Immature natural killer cell (primary cell): ENCODE results near the gene CTU1. TPM values are rescaled to one million over a fixed set of nuclear protein-coding genes. Genes with fewer than 3 reads are reported as not detected.

Experiments used
- DNase-seq, 3 donors: peaks; one replicate each; pipeline ENCODE4 v3.0.0; 2022; ENCODE audit warnings: mixed read lengths in 1 of 3
- H3K27ac Mint-ChIP-seq, 6 donors: one replicate each; pipeline ENCODE4 v1.8.0; 2020; ENCODE audit warnings: mixed read lengths in 6 of 6, mild to moderate bottlenecking in 5 of 6, inconsistent platforms in 4 of 6, moderate library complexity in 3 of 6
- H3K27me3 Mint-ChIP-seq, 3 donors: one replicate each; pipeline ENCODE4 v1.8.0; 2020 to 2021; ENCODE audit warnings: low read depth in 3 of 3, mild to moderate bottlenecking in 3 of 3, mixed read lengths in 3 of 3, moderate library complexity in 3 of 3, inconsistent platforms in 1 of 3
- H3K36me3 Mint-ChIP-seq, 3 donors: one replicate each; pipeline ENCODE4 v1.8.0; 2020; ENCODE audit warnings: mixed read lengths in 3 of 3, inconsistent platforms in 2 of 3, mild to moderate bottlenecking in 2 of 3
- H3K4me1 Mint-ChIP-seq, 2 donors: one replicate each; pipeline ENCODE4 v1.8.0; 2020; ENCODE audit warnings: inconsistent platforms in 2 of 2, mild to moderate bottlenecking in 2 of 2, mixed read lengths in 2 of 2, moderate library complexity in 1 of 2
- H3K4me3 Mint-ChIP-seq, 5 donors: one replicate each; pipeline ENCODE4 v1.8.0; 2020; ENCODE audit warnings: mild to moderate bottlenecking in 5 of 5, mixed read lengths in 5 of 5, inconsistent platforms in 3 of 5, moderate library complexity in 3 of 5
- H3K9me3 Mint-ChIP-seq, 6 donors: one replicate each; pipeline ENCODE4 v1.8.0; 2020; ENCODE audit warnings: mild to moderate bottlenecking in 6 of 6, mixed read lengths in 6 of 6, inconsistent platforms in 4 of 6, moderate library complexity in 3 of 6
- polyA plus RNA-seq, 3 donors: library from polyadenylated mRNA; unstranded; fragments of 300-500 nt; fragmentation: Illumina TruSeq; gene quantifications; one replicate each; pipeline ENCODE4 v1.2.3, GENCODE V29; 2021

The CTU1 gene
- polyA plus RNA-seq, 3 donors from 2014 or later: 2.0 to 5.6 (median 5.0) TPM

DNA sequence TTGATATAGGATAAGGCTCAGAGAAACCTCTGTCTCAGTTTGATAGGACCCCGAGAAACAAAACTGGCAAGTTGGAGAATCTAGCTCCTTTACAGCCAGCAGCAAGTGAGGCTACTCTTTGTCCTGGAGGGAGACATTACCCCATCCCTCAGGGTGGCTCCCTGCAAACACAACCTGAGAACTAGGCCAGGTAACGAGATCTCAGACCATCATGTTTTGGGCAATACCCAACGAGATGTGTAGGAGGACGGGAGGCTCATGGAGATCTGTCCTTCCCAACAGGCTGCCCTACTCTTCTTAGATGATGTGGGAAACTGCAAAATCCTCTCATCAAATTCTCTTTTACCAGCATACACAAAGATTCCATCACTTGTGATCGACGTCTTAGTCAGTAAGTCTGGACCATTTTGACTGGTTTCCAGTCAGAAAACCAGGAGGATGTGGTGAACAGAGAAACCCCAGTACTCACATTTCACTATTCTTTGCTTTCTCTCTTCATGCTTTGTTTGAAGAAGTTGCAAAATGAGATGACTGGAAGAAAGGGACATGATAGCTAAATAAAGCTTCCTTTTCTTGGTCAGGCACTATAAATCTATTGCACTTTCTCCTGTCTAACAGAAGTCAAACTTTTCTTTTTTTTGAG lies 6.0 kb upstream of the CTU1 start:
- Mint-ChIP-seq H3K27me3 (peaks cover 0 to 4% (median 2%) of the 10 kb centered on the region in 3 donors), H3K4me3 (peak overlapping the region in 4 of 5 donors; percentile 54 to 66 (median 59)), H3K9me3 (no peaks in the 10 kb centered on the region), H3K4me1 (peaks cover 9 to 12% of the 10 kb centered on the region in 2 donors), H3K27ac (peak overlapping the region; percentile 28 to 88 (median 76)), H3K36me3 (no peaks in the 10 kb centered on the region)
- DNase-seq: peak in 1 of 3 donors; percentile 46

GRCh38 chr19:51111606-51112005 lies 3.4 kb upstream of the CTU1 start:
- H3K36me3 Mint-ChIP-seq: no peaks in the 10 kb centered on the region
- H3K27me3 Mint-ChIP-seq: peaks cover 7 to 11% (median 10%) of the 10 kb centered on the region in 3 donors
- no peak for DNase-seq
- peaks cover 24 to 31% of the 10 kb centered on the region in 2 donors for H3K4me1 Mint-ChIP-seq
- H3K27ac Mint-ChIP-seq: no peak overlapping the region
- no peaks in the 10 kb centered on the region for H3K9me3 Mint-ChIP-seq
- no peak overlapping the region for H3K4me3 Mint-ChIP-seq

- Mint-ChIP-seq H3K27ac (peak overlapping the region in 1 of 6 donors; percentile 79), H3K9me3 (no peaks in the 10 kb centered on the region), H3K36me3 (peaks cover 0 to 3% (median 0%) of the 10 kb centered on the region in 3 donors), H3K27me3 (peaks cover 7 to 10% (median 10%) of the 10 kb centered on the region in 3 donors), H3K4me1 (peaks cover 34 to 38% of the 10 kb centered on the region in 2 donors), H3K4me3 (no peak overlapping the region)
- DNase-seq: no peak
Observed at GRCh38 chr19:51110666-51110971, 2.4 kb upstream of the CTU1 start.

- Mint-ChIP-seq H3K27ac (peak overlapping the region; percentile 94 to 99 (median 98)), H3K4me1 (peaks cover 46 to 50% of the 10 kb centered on the region in 2 donors), H3K4me3 (peak overlapping the region; percentile 97 to 99 (median 98)), H3K27me3 (peaks cover 7 to 10% (median 8%) of the 10 kb centered on the region in 3 donors), H3K9me3 (no peaks in the 10 kb centered on the region), H3K36me3 (peaks cover 3% of the 10 kb centered on the region in 3 donors)
- DNase-seq: no peak
Observed at GRCh38 chr19:51108805-51109146, 567 bp upstream of the CTU1 start.

DNA sequence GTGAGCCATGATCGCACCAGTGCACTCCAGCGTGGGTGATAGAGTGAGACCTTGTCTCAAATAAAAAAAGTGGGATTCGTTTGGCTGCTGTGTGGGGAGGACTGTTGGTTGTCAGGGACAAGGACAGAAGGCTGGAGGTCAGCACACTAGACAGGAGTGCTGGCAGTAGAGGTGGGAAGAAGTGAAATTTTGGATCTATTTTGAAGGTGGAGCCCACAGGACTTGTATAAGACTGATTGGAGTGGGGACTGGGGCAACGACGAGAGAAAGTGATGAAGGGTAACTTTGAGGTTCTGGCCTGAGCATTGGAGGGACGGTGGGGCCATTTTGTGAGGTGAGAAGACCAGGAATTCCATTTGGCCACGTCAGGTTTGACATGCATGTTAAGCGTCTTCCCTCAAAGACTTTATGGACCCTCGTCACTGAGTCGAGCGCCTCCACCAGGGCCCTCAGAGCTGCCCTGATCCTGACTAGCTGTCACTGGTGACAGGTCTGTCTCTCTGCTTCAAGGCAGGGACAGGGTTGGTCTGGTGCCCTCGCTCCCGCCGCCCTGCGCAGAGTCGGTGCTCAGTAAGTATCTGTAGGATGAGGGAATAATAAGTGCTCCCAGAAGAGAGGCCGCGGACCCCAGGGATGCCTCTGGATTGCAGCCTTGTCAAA lies 673 bp downstream of the CTU1 start:
- peaks cover 55 to 59% of the 10 kb centered on the region in 2 donors for H3K4me1 Mint-ChIP-seq
- H3K4me3 Mint-ChIP-seq: peak overlapping the region; percentile 97 to 99 (median 98)

DNA sequence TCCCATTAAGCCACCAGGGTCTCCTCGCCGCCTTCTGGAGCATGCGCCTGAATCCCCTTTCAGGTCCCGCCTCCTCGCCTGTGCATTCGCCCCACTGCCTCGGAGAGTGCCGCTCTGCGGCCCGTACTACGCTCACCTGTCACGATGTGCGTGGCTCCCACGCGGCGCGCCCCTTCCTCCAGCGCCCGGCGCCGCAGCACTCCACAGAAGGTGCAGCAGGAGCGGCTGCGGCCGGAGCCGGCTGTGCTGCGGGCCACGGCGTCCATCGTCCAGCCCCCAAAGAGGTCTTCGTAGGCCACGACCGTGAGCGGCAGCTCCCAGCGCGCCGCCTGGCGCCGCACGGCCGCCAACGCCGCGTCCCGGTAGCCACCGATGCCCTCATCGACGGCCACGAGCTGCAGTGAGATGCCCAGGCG lies 4.3 kb downstream of the CTU1 start:
- peaks cover 54 to 83% of the 10 kb centered on the region in 2 donors for H3K4me1 Mint-ChIP-seq
- H3K36me3 Mint-ChIP-seq: peaks cover 3 to 19% (median 12%) of the 10 kb centered on the region in 3 donors

More for the DNA sequence above, 673 bp downstream of the CTU1 start:
- H3K27me3 Mint-ChIP-seq: peaks cover 7 to 10% (median 8%) of the 10 kb centered on the region in 3 donors
- DNase-seq: no peak
- H3K9me3 Mint-ChIP-seq: no peaks in the 10 kb centered on the region
- H3K27ac Mint-ChIP-seq: peak overlapping the region; percentile 94 to 99 (median 98)
- H3K36me3 Mint-ChIP-seq: peaks cover 3 to 7% (median 7%) of the 10 kb centered on the region in 3 donors

GRCh38 chr19:51102991-51103390 lies 5.2 kb downstream of the CTU1 start:
- H3K4me3 Mint-ChIP-seq: no peak overlapping the region
- no peak for DNase-seq
- no peaks in the 10 kb centered on the region for H3K9me3 Mint-ChIP-seq
- H3K27me3 Mint-ChIP-seq: peaks cover under 1 to 2% (median 2%) of the 10 kb centered on the region in 3 donors
- peaks cover 3 to 19% (median 12%) of the 10 kb centered on the region in 3 donors for H3K36me3 Mint-ChIP-seq
- peaks cover 45 to 73% of the 10 kb centered on the region in 2 donors for H3K4me1 Mint-ChIP-seq
- H3K27ac Mint-ChIP-seq: peak overlapping the region in 4 of 6 donors; percentile 29 to 71 (median 56)

More for the DNA sequence above, 4.3 kb downstream of the CTU1 start:
- Mint-ChIP-seq H3K27me3 (peaks cover 7 to 8% (median 8%) of the 10 kb centered on the region in 3 donors), H3K27ac (no peak overlapping the region), H3K4me3 (no peak overlapping the region), H3K9me3 (no peaks in the 10 kb centered on the region)
- no peak for DNase-seq

GRCh38 chr19:51101171-51101865 lies 6.9 kb downstream of the CTU1 start:
- DNase-seq: no peak
- Mint-ChIP-seq H3K4me1 (peaks cover 44 to 68% of the 10 kb centered on the region in 2 donors), H3K27ac (peak overlapping the region; percentile 7 to 69 (median 42)), H3K27me3 (no peaks in the 10 kb centered on the region), H3K36me3 (peaks cover 3 to 19% (median 12%) of the 10 kb centered on the region in 3 donors), H3K4me3 (no peak overlapping the region), H3K9me3 (no peaks in the 10 kb centered on the region)

DNA sequence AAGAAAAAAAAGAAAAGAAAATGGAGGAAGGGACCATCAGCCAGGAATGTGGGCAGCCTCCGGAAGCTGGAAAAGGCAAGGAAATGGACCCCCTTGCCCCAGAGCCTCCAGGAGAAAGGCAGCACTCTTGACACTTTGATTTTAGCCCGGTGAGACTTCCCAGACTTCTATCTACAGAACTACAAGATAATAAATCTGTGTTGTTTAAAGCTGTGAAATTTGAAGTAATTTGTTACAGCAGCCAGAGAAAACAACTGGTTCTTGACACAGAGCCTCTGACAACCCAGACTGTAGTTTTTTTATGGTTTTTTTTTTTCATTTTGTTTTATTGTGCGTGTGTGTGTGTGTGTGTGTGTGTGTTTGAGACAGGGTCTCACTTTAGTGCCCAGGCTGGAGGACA lies 7.6 kb downstream of the CTU1 start:
- H3K27me3 Mint-ChIP-seq: no peaks in the 10 kb centered on the region
- peaks cover 40 to 61% of the 10 kb centered on the region in 2 donors for H3K4me1 Mint-ChIP-seq
- DNase-seq: no peak
- peaks cover 3 to 16% (median 12%) of the 10 kb centered on the region in 3 donors for H3K36me3 Mint-ChIP-seq
- no peaks in the 10 kb centered on the region for H3K9me3 Mint-ChIP-seq
- peak overlapping the region in 4 of 6 donors; percentile 29 to 69 (median 52) for H3K27ac Mint-ChIP-seq
- H3K4me3 Mint-ChIP-seq: no peak overlapping the region

DNA sequence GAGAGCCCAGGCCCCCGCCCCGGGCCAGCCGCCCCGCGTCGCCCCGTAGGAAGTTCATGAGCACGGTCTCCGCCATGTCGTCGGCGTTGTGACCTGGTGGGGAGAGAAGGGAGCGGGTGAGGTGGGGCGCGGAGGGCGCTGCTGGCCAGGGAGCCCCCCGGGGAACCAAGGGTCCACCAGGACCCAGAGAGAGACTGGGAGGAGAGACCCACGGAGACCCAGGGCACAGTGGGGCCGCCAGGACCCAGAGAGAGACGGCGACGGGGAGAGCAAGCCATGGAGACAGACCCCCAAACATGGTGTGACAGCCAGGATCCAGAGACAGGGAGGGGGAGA lies 9.2 kb downstream of the CTU1 start:
- DNase-seq: no peak
- H3K4me1 Mint-ChIP-seq: peaks cover 31 to 49% of the 10 kb centered on the region in 2 donors
- no peaks in the 10 kb centered on the region for H3K9me3 Mint-ChIP-seq
- no peaks in the 10 kb centered on the region for H3K27me3 Mint-ChIP-seq
- H3K36me3 Mint-ChIP-seq: peaks cover 4 to 16% (median 9%) of the 10 kb centered on the region in 3 donors
- peak overlapping the region; percentile 12 to 74 (median 51) for H3K27ac Mint-ChIP-seq
- H3K4me3 Mint-ChIP-seq: peak overlapping the region in 3 of 5 donors; percentile 20 to 54 (median 30)

- Mint-ChIP-seq H3K36me3 (peaks cover 4 to 16% (median 9%) of the 10 kb centered on the region in 3 donors), H3K27me3 (peaks cover 0 to 1% (median 0%) of the 10 kb centered on the region in 3 donors), H3K9me3 (no peaks in the 10 kb centered on the region), H3K27ac (peak overlapping the region in 3 of 6 donors; percentile 30 to 74 (median 69)), H3K4me3 (peak overlapping the region in 3 of 5 donors; percentile 30 to 54 (median 44)), H3K4me1 (peaks cover 29 to 46% of the 10 kb centered on the region in 2 donors)
- DNase-seq: peak; percentile 22 to 54 (median 27)
Observed at GRCh38 chr19:51098365-51099046, 9.7 kb downstream of the CTU1 start.

- Mint-ChIP-seq H3K9me3 (no peaks in the 10 kb centered on the region), H3K27me3 (peaks cover 0 to 4% (median 0%) of the 10 kb centered on the region in 3 donors), H3K4me3 (peak overlapping the region in 2 of 5 donors; percentile 30 to 54), H3K36me3 (peaks cover 4 to 15% (median 7%) of the 10 kb centered on the region in 3 donors), H3K27ac (peak overlapping the region in 2 of 6 donors; percentile 13 to 40), H3K4me1 (peaks cover 28 to 39% of the 10 kb centered on the region in 2 donors)
- DNase-seq: no peak
Observed at GRCh38 chr19:51097796-51098195, 10.4 kb downstream of the CTU1 start.

- peaks cover 23 to 34% of the 10 kb centered on the region in 2 donors for H3K4me1 Mint-ChIP-seq
- peak overlapping the region in 4 of 5 donors; percentile 1 to 46 (median 32) for H3K4me3 Mint-ChIP-seq
- no peaks in the 10 kb centered on the region for H3K9me3 Mint-ChIP-seq
- peak; percentile 57 to 66 (median 62) for DNase-seq
- H3K27me3 Mint-ChIP-seq: peaks cover 0 to 4% (median 0%) of the 10 kb centered on the region in 3 donors
- H3K36me3 Mint-ChIP-seq: peaks cover 4 to 9% (median 4%) of the 10 kb centered on the region in 3 donors
- H3K27ac Mint-ChIP-seq: peak overlapping the region in 5 of 6 donors; percentile 39 to 82 (median 57)
Observed at GRCh38 chr19:51097166-51097738, 11.0 kb downstream of the CTU1 start.
